GM13977 (cell line): ENCODE data around the gene TAS1R1.
"Not testable (repeated sequence)": the region's sequence is repeated elsewhere in the genome, so short reads cannot be mapped to it uniquely, and the experiment has no call there.

ENCODE experiments used
- DNase-seq: peaks from one replicate; pipeline ENCODE4 v3.0.0; 2012; ENCODE audit warnings: low spot score
- in situ Hi-C: fragments of 300-500 bp; cut with MboI; formaldehyde crosslinking; loops from one replicate; pipeline ENCODE4 v1.12.0; 2022; ENCODE audit warnings: low sequenced_read_pairs, low pct_unique_long_range_greater_than_20kb, mixed read lengths, inconsistent platforms; ENCODE audit not compliant: unreplicated experiment
- TF ChIP-seq, protein P1 (sequence below): IDR thresholded peaks from 2 replicates; pipeline ENCODE4 v1.5.1; 2012; ENCODE audit warnings: mild to moderate bottlenecking, control low read depth; ENCODE audit not compliant: insufficient read depth; ENCODE audit errors: extremely low read depth, missing control alignments

The TAS1R1 gene

GRCh38 chr1:6597777-6598131 is 42.6 kb downstream of the TAS1R1 start:
- in situ Hi-C loops: no loop called here
- TF ChIP-seq, protein P1, sequence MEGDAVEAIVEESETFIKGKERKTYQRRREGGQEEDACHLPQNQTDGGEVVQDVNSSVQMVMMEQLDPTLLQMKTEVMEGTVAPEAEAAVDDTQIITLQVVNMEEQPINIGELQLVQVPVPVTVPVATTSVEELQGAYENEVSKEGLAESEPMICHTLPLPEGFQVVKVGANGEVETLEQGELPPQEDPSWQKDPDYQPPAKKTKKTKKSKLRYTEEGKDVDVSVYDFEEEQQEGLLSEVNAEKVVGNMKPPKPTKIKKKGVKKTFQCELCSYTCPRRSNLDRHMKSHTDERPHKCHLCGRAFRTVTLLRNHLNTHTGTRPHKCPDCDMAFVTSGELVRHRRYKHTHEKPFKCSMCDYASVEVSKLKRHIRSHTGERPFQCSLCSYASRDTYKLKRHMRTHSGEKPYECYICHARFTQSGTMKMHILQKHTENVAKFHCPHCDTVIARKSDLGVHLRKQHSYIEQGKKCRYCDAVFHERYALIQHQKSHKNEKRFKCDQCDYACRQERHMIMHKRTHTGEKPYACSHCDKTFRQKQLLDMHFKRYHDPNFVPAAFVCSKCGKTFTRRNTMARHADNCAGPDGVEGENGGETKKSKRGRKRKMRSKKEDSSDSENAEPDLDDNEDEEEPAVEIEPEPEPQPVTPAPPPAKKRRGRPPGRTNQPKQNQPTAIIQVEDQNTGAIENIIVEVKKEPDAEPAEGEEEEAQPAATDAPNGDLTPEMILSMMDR: no peak
- no peak for DNase-seq

GRCh38 chr1:6599141-6599975 is 44.3 kb downstream of the TAS1R1 start:
- in situ Hi-C loops: no loop called here
- TF ChIP-seq, protein P1: no peak
- no peak for DNase-seq

DNA sequence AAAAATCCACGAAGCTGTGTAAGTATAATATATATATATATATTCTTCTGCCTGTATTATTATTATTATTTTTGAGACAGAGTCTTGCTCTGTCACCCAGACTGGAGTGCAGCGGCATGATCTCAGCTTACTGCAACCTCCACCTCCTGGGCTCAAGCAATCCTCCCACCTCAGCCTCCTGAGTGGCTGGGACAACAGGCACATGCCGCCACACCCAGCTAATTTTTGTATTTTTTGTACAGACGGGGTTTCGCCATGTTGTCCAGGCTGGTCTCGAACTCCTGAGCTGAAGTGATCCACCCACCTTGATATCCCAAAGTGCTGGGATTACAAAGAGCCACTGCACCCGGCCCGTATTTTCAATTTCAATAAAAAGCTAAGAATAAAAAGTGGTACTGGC is 44.9 kb downstream of the TAS1R1 start:
- DNase-seq, in situ Hi-C loops: not testable (repeated sequence)

- TF ChIP-seq, protein P1: no peak
- in situ Hi-C loops: no loop called here
- no peak for DNase-seq
Observed at GRCh38 chr1:6600410-6601048, 45.4 kb downstream of the TAS1R1 start.

DNA sequence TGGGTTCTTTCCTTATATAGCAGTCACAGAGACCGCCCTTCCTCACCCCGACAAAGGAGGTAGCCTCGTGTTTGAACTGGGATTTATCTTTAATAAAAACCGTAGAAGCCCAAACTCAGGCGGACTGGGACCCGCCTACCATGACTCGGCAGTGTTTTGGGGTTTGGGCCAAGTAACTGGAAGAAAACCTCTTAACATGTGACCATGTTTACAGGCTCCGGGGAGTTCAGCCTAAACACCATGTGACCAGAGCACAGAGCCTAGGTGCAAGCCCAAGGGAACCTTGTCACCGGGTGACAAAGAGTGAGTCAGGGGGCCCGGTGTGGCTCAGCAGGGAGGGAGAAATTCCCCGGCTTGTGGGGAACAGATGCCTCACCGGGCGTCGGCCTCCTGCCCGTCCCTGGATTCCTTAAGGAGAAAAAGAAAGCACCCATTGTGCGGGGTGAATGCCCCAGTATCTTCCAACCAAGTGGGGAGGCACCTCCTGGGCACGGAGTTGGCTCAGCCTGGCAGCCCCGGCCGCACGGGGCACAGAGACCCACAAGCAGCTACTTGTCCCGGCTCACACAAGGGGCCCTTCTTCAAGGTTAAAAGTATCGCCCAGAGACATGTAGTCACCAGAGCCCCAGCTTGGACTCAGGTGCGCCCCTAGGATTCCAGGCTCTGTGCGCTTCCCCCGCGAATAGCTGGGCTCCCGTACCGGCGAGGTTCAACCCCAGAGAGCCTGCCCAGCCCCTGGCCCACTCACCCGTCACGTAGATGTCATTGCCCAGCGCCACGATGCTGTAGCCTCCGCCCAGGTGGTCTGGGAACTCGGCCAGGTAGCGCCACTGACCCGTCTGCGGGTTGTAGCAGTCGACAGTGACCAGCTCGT is 46.2 kb downstream of the TAS1R1 start:
- in situ Hi-C loops: no loop called here
- DNase-seq: peak; percentile 83

GRCh38 chr1:6601923-6602668 is 47.0 kb downstream of the TAS1R1 start:
- peak; percentile 83 for DNase-seq
- TF ChIP-seq, protein P1: no peak
- in situ Hi-C loops: no loop called here

More for the DNA sequence above, 46.2 kb downstream of the TAS1R1 start:
- TF ChIP-seq, protein P1: no peak
